GM19238 (cell line): Measurements from ENCODE around the gene CD320.
"Not testable (repeated sequence)": the region's sequence is repeated elsewhere in the genome, so short reads cannot be mapped to it uniquely, and the experiment has no call there.

Source experiments
- DNase-seq: peaks from one replicate; pipeline ENCODE4 v3.0.0; 2011; ENCODE audit warnings: low spot score; ENCODE audit not compliant: insufficient read length

CD320 gene

GRCh38 chr19:8333767-8334457 lies 25.8 kb upstream of the CD320 start:
- no peak for DNase-seq

- no peak for DNase-seq
Observed at GRCh38 chr19:8332976-8333766, 25.0 kb upstream of the CD320 start.

- no peak for DNase-seq
Observed at GRCh38 chr19:8331263-8331845, 23.2 kb upstream of the CD320 start.

GRCh38 chr19:8329996-8330395 lies 21.8 kb upstream of the CD320 start:
- no peak for DNase-seq

- DNase-seq = no peak
Observed at GRCh38 chr19:8325454-8325853, 17.3 kb upstream of the CD320 start.

GRCh38 chr19:8324186-8325050 lies 16.3 kb upstream of the CD320 start:
- no peak for DNase-seq

GRCh38 chr19:8323781-8324185 lies 15.6 kb upstream of the CD320 start:
- DNase-seq = no peak

GRCh38 chr19:8322638-8322997 lies 14.5 kb upstream of the CD320 start:
- no peak for DNase-seq

GRCh38 chr19:8321986-8322637 lies 14.0 kb upstream of the CD320 start:
- no peak for DNase-seq

GRCh38 chr19:8321067-8321985 lies 13.2 kb upstream of the CD320 start, which contains the start of the genes NDUFA7 and RPS28:
TSS of gene NDUFA7 (minus strand) at chr19:8321375. CDS start at chr19:8321358, 17 bp downstream.
TSS of gene RPS28 (plus strand) at chr19:8321496. CDS start at chr19:8321531, 35 bp downstream.
- DNase-seq = peak; percentile 94

- no peak for DNase-seq
Observed at GRCh38 chr19:8320564-8321066, 12.5 kb upstream of the CD320 start.

GRCh38 chr19:8319807-8320520 lies 11.8 kb upstream of the CD320 start:
- no peak for DNase-seq

GRCh38 chr19:8318835-8319234 lies 10.7 kb upstream of the CD320 start:
- DNase-seq = not testable (repeated sequence)

GRCh38 chr19:8316351-8317125 lies 8.4 kb upstream of the CD320 start:
- no peak for DNase-seq

- not testable (repeated sequence) for DNase-seq
Observed at GRCh38 chr19:8314981-8315640, 7.0 kb upstream of the CD320 start.

GRCh38 chr19:8311461-8312260 lies 3.5 kb upstream of the CD320 start:
- DNase-seq = no peak
